ENCODE results near the gene MTX1. TPM values are rescaled to one million over a fixed set of nuclear protein-coding genes. Genes with fewer than 3 reads are reported as not detected.

The MTX1 gene
- total and polyA plus RNA-seq, 2 of the 4 experiments (the other 2 are of a cell fraction): 67.2 to 73.7 TPM

DNA sequence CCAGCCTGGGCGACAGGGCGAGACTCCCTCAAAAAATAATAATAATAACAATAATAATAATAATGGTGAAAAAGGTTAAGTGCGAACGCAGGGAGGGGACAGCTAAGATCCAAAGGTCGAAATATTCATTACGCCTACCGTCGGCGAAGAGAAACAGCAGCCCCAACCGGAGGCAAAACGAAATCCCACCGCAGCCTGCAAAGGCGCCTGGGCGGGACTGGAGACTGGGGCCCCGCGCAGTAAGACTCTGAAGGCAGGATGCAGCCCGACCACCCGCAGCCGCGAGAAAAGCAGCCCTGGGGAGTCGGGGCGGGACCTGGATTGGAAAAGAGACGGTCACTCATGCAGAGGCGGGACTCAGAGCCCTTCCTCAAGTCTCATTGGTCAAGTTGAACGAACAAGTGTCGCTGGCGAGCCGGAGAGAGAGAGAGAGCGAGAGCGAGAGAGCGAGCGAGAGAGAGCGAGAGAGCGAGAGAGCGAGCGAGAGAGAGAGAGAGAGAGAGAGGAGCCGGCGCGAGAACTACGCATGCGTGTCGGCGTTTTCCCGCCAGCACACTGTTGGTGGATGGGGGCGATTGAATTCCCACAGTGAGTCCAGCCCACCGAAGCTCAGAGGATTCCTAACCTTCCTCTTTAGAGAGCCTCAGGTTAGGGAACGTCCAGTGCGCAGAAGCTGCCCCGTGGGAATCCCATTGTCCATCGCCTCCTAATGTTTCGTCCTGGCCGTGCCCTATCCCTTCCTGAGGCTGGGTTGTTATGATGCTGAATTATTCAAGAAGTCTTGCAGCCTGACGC, 36.1 kb downstream of the MTX1 start:
- H3K56ac ChIP-seq (ENCODE audit: extremely low read depth, insufficient read depth, low read length): peak overlapping the region; percentile 87
- no peaks in the 10 kb centered on the region for H3K9me3 ChIP-seq (ENCODE audit: control insufficient read depth, insufficient read depth, low read length)
- H3K4ac ChIP-seq (ENCODE audit: low read depth, low read length): peak overlapping the region; percentile 96
- H2AK5ac ChIP-seq (ENCODE audit: low read depth, low read length): peak overlapping the region; percentile 87
- H3K4me1 ChIP-seq (ENCODE audit: control insufficient read depth, insufficient read depth, low read length): peaks cover 6% of the 10 kb centered on the region; the same call in 1 of the 2 replicates
- peak overlapping the region; percentile 95; the same call in 2 of the 3 replicates for H2BK15ac ChIP-seq (ENCODE audit: low read depth, low read length)
- H3K36me3 ChIP-seq (ENCODE audit: control insufficient read depth, insufficient read depth, low read length): peaks cover 13% of the 10 kb centered on the region
- peak overlapping the region; percentile 92 for H4K91ac ChIP-seq (ENCODE audit: insufficient read depth, low read depth, low read length)
- ChIA-PET POLR2A (ENCODE audit: unreplicated experiment) (interaction anchor here (0.5 to 0.6 kb wide), 2 partner anchors 11 to 79 kb away, joined by 5 to 6 read pairs; partner anchors contain the start of gene ENTREP3), CTCF (interaction anchor here (0.9 kb wide), 1 partner anchor 37 kb away, joined by 3 read pairs; no protein-coding TSS in a partner anchor)
- no peaks in the 10 kb centered on the region for H4K20me1 ChIP-seq (ENCODE audit: insufficient read depth, low read length)
- H3K9ac ChIP-seq (ENCODE audit: low read depth, low read length): peak overlapping the region; percentile 68
- peak overlapping the region; percentile 96 for H2AFZ ChIP-seq (replicated peaks; ENCODE audit: low read length, poor library complexity)
- DNase-seq: peak; percentile 100
- H3K14ac ChIP-seq (replicated peaks; ENCODE audit: low read depth, low read length): peak overlapping the region; percentile 92
- WGBS, 2 experiments (ENCODE audit: extremely low coverage in 2 of 2, insufficient read length in 1 of 2): 0% methylated on average over 24 of the region's 53 CpGs; no CpG with 5 or more reads in 1 of the 2 experiments
- no peaks in the 10 kb centered on the region for H3K27me3 ChIP-seq (ENCODE audit: control insufficient read depth, insufficient read depth, low read length)
- intact Hi-C loops (cut with micrococcal nuclease) (loop anchor here (1.0 kb wide), 1 partner anchor 37 kb away; the partner anchor contains the start of gene THBS3), dilution Hi-C loops (cut with HindIII; ENCODE audit: low sequenced_read_pairs, unreplicated experiment) (no loop called here), in situ Hi-C loops (cut with MboI; ENCODE audit: low sequenced_read_pairs) (no loop called here)
- ATAC-seq (ENCODE audit: low read depth): peak; percentile 95
- peaks cover 4 to 37% of the 10 kb centered on the region in 2 experiments; a peak in 3 of 4 replicates for H3K79me1 ChIP-seq (ENCODE audit: low read depth in 1 of 2, low read length in 2 of 2)
- peak overlapping the region; percentile 41 for H4K5ac ChIP-seq (ENCODE audit: low read depth, low read length)
- H3K18ac ChIP-seq (ENCODE audit: low read depth, low read length): peak overlapping the region; percentile 30
- H3K4me3 ChIP-seq (ENCODE audit: insufficient read depth, low read depth, low read length): peak overlapping the region; percentile 53
- peak overlapping the region; percentile 93 to 98 for H4K8ac ChIP-seq (ENCODE audit: low read depth in 2 of 2, low read length in 2 of 2)
- peak overlapping the region; percentile 77 for H2BK5ac ChIP-seq (ENCODE audit: low read depth, low read length, poor library complexity, severe bottlenecking)
- no TSS peak for BruUV-seq (replicated peaks)
- peak overlapping the region; percentile 91 for H3K4me2 ChIP-seq (ENCODE audit: low read depth, low read length)
- peak overlapping the region; percentile 70 for H2BK20ac ChIP-seq (ENCODE audit: low read depth, low read length)
- peaks cover 6% of the 10 kb centered on the region for H3K9me1 ChIP-seq (ENCODE audit: insufficient read depth, low read length)
- peak overlapping the region; percentile 90 for H3K23ac ChIP-seq (ENCODE audit: low read depth, low read length)
- peak overlapping the region; percentile 96 for H2AK9ac ChIP-seq (replicated peaks; ENCODE audit: low read depth, low read length, poor library complexity)
- H3K27ac ChIP-seq (ENCODE audit: insufficient read depth, low read length): peak overlapping the region; percentile 80
- H2BK120ac ChIP-seq (ENCODE audit: low read depth, low read length): peak overlapping the region; percentile 80
- TF ChIP-seq POLR2A (IDR thresholded peaks at IDR 0.05; ENCODE audit: low read depth, low read length) (peak; percentile 91), RAD21 (IDR thresholded peaks at IDR 0.05; ENCODE audit: low read length) (peak; percentile 32), MXI1 (IDR thresholded peaks at IDR 0.05; ENCODE audit: borderline replicate concordance, low read depth, low read length) (0 out of 2 replicates have a peak, but pooled peaks have one; percentile 41), SMC3 (IDR thresholded peaks at IDR 0.05; ENCODE audit: low read depth, low read length) (0 out of 2 replicates have a peak, but pooled peaks have one; percentile 25), NFE2L2 (IDR thresholded peaks at IDR 0.05; ENCODE audit: low read depth, low read length) (no peak), FOS (IDR thresholded peaks at IDR 0.05; ENCODE audit: low read depth, low read length) (0 out of 2 replicates have a peak, but pooled peaks have one; percentile 27), MAZ (IDR thresholded peaks at IDR 0.05; ENCODE audit: borderline replicate concordance, low read depth, low read length) (peak; percentile 73; the same call in 1 of the 2 replicates), MAFK (IDR thresholded peaks at IDR 0.05; ENCODE audit: low read depth, low read length) (no peak), BHLHE40 (IDR thresholded peaks at IDR 0.05; ENCODE audit: low read depth, low read length) (peak; percentile 75), RFX5 (IDR thresholded peaks at IDR 0.05; ENCODE audit: low read depth, low read length) (0 out of 2 replicates have a peak, but pooled peaks have one; percentile 8), CEBPB (IDR thresholded peaks at IDR 0.05; ENCODE audit: low read depth, low read length) (no peak), CHD1 (IDR thresholded peaks at IDR 0.05; ENCODE audit: low read depth, low read length) (peak; percentile 80; the same call in 1 of the 2 replicates)
- TF ChIP-seq, protein P1, sequence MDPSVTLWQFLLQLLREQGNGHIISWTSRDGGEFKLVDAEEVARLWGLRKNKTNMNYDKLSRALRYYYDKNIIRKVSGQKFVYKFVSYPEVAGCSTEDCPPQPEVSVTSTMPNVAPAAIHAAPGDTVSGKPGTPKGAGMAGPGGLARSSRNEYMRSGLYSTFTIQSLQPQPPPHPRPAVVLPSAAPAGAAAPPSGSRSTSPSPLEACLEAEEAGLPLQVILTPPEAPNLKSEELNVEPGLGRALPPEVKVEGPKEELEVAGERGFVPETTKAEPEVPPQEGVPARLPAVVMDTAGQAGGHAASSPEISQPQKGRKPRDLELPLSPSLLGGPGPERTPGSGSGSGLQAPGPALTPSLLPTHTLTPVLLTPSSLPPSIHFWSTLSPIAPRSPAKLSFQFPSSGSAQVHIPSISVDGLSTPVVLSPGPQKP (IDR thresholded peaks at IDR 0.05; ENCODE audit: borderline replicate concordance, low read depth, low read length): no peak
- TF ChIP-seq, protein P2, sequence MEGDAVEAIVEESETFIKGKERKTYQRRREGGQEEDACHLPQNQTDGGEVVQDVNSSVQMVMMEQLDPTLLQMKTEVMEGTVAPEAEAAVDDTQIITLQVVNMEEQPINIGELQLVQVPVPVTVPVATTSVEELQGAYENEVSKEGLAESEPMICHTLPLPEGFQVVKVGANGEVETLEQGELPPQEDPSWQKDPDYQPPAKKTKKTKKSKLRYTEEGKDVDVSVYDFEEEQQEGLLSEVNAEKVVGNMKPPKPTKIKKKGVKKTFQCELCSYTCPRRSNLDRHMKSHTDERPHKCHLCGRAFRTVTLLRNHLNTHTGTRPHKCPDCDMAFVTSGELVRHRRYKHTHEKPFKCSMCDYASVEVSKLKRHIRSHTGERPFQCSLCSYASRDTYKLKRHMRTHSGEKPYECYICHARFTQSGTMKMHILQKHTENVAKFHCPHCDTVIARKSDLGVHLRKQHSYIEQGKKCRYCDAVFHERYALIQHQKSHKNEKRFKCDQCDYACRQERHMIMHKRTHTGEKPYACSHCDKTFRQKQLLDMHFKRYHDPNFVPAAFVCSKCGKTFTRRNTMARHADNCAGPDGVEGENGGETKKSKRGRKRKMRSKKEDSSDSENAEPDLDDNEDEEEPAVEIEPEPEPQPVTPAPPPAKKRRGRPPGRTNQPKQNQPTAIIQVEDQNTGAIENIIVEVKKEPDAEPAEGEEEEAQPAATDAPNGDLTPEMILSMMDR (conservative IDR thresholded peaks at IDR 0.05; ENCODE audit: low read depth, low read length): peak; percentile 56
